ENCODE measurements around the gene TRIP4. TPM values are rescaled to one million over a fixed set of nuclear protein-coding genes. Genes with fewer than 3 reads are reported as not detected.
"Not testable (repeated sequence)": the region's sequence is repeated elsewhere in the genome, so short reads cannot be mapped to it uniquely, and the experiment has no call there.

Gene TRIP4
- polyA plus RNA-seq (2013, experiment 1 of 2; ENCODE audit: insufficient read length): 29.6 TPM
- polyA plus RNA-seq (2013, experiment 2 of 2; ENCODE audit: insufficient read length): 28.5 TPM

- peak; percentile 98 for DNase-seq
Observed at GRCh38 chr15:64387562-64388168, at the start of gene TRIP4. Gene TRIP4 (plus strand): TSS chr15:64387836. CDS start chr15:64387864, 28 bp downstream.

- no peak for DNase-seq
Observed at GRCh38 chr15:64340355-64340754, 47.3 kb upstream of the TRIP4 start.

DNA sequence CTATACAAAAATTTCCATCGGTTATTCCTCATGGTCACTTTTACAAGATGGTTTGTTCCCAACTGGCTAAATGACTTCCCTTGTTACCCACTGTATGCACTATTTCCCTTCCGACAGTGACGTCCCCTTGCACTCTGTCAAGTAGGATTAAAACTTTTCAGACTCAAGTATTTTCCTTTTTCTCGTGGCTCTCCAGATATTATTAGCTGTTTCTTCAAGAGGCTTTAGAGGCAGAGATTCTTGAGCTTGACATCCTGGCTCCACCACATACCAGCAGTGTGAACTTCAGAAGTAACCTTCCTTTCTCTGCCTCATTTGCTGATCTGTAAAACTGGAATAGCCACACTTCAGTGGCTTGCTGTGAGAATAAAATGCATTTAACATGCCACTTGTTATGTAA lies 45.7 kb upstream of the TRIP4 start:
- no peak for DNase-seq

GRCh38 chr15:64343222-64343621 lies 44.4 kb upstream of the TRIP4 start:
- peak; percentile 21 for DNase-seq

DNA sequence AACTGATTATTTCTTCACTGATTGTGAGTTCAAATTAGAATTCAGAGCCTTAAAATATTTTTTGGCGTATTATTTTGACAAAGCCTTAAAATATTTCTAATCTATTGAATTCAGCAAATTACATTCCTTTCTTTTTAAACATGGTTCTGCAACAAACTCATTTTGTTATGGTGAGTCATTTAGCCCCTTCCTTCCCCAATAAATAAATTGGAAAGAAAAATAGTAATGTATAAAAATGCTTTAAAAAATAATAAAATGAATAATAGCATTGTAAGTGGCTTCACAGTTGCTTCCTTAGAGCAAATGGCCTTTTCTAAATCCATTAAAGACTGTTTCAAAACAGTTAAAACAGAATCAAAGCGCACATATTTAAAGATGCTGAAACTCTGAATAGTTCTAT lies 43.8 kb upstream of the TRIP4 start:
- DNase-seq: peak; percentile 48

DNA sequence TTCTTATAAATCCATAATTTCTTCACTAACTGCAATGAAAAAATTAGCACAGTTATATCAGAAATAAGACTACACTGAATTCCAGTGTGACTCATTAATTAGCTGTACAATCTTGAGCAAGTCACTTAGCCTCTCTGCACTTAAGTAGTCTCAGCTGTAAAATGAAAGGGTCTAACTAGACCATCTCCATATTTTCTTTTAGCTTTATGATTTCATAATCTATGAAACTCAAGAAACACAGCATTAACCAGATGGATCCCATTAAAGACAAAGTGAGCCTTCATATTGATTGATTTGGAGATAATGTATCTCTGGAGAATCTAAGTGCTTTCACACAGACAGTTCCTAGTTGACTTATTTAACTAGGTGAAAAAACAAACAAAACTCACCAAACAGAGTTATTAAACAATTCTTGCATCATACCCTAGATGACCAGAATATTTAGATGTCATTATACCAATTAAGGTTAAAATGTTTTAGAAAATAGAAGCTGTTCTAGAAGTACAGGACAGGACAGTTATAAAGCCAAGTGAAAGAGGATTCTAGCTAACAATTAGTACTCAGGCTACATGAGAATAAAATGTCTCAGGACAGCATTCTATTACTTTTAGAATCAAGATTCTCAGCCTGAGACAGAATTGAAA lies 42.9 kb upstream of the TRIP4 start:
- DNase-seq: peak; percentile 66

DNA sequence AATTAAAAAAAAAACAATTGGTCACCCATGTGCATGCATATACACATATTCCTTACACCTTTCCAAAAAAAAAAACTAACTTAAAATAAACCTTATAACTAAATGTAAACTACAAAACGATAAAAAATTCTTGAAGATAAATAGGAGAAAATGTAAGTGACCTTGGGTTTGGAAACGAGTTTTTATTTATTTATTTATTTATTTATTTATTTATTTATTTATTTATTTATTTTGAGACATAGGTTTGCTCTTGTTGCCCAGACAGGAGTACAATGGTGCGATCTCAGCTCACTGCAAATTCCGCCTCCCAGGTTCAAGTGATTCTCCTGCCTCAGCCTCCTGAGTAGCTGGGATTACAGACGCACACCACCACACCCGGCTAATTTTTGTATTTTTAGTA lies 41.4 kb upstream of the TRIP4 start:
- not testable (repeated sequence) for DNase-seq

DNA sequence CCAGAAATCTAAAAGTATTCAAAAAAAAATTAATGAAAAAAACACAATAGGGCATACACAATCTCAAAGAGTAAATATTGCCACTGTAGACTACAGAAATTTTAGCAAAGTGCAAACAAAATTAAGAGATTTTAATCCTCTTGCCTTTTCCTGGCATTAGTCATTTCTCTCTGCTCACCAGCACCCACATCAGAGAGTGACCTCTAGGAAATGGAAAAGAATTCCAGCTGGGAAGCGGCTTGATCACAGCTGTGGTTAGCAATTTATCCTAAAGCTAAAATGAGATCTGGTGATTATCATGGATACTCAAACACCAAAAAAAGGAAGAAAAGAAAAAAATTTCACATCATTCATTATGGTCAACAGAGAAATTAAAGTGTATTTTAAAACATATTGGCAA lies 39.2 kb upstream of the TRIP4 start:
- peak; percentile 44 for DNase-seq

DNA sequence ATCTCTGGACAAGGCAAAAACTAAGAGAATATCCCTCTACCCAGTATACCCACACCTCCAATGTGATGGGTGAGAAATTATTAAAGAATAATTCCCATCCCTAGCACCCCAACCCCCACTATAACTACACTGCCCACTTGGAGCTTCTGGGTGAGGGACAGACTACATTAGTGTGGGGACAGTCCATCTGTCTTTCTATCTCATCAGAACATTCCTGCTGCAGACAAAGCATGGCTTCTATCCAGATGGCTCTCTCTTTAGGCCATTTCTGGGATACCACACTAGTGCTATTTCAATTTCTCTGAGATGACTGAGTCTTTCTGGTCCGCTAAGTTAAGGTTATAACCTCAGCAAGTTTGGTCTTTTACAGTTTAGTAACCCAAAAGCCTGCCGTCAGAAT lies 38.3 kb upstream of the TRIP4 start:
- DNase-seq: no peak

DNA sequence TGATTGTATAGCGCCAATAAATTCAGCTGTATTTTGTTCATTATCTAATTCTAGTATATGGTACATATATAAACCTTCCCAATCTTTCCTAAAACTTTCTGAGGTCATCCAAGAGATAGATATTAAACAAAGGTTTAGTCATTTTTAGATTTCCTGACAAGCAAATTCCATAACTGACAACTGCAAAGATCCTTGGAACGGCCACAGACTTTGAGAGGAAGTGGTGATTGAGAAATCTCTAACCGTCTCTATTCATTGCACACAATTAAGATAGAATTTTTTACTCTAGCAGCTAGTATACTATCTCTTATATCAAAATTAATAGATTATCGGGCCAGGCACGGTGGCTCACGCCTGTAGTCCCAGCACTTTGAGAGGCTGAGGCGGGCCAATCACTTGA lies 36.4 kb upstream of the TRIP4 start:
- DNase-seq: peak; percentile 39

DNA sequence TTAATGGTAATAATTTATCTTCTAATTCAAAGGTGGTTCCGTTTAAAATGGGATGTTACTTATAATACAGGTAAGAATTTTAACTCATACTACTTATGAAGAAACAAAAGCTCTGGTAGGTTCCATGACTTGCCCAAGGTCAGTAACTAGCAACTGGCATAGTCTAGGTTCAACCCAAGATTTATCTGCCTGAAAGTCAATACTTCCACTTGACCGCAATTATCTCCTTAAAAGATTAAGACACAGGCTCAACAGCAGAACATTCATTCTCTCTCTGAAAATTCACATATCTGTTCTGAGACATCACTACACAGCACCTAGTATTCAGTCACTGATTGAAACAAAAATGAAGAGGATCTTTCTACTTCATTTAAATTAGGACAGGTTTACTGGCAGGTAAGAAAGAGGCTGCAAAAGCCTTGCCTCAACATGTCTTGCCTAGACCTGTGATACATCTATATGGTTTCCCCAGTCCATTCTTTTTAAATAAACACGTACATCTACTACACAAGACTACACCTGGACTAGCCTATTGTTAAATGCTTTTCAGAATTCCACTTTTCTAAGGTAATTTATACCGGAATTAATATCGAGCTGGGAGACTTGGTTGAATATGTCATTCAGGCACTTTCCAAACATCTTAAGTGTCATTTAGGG lies 32.8 kb upstream of the TRIP4 start:
- DNase-seq: no peak

DNA sequence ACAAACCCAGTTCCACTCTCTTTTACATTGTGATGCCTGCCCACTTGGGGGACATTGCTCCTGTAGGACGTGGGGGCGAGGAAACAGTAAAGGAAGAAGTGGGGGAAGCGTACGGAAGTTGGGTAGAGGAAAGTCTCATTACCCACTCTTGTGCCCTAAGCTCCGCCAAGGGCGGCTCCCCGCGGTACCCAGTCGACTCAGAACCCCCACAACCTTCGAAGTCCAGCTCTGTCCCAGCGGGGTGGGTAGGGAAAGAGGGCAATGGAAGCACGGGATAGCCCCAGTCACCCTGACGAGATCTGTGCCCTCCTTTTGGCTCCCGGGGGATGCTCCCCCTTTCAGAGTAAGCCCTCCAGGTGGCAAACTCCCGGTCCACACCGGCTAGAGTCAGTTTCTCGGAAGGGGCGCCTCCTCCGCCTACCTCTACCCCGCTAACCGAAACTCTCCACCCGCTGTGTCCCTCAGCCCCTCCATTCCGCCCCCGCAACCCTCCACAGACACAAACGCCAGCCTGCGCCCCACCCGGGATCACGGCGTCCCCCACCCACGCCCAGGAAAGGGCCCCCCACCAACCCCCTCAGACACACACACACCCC lies 32.2 kb upstream of the TRIP4 start:
- no peak for DNase-seq

- DNase-seq: peak; percentile 99
Observed at GRCh38 chr15:64355944-64356709, 31.5 kb upstream of the TRIP4 start, which contains the start of gene CSNK1G1. Gene CSNK1G1 (minus strand): TSS chr15:64356173. CDS start chr15:64300499, 55,674 bp downstream.

- DNase-seq: no peak
Observed at GRCh38 chr15:64356710-64357040, 31.0 kb upstream of the TRIP4 start.

DNA sequence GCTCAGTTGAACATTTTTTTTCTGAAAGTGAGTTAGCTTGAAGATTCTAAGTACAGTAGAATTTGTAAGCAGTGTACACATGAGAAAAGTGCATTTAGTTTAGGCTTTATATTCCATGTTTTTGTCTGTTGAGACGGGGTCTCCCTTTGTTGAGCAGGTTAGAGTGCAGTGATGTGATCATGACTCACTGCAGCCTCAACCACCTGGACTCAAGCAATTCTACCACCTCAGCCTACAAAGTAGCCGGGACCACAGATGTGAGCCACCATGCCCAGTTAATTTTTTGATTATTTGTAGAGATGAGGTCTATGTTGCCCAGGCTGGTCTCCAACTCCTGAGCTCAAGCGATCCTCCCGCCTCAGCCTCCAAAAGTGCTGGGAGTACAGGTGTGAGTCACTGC lies 26.4 kb upstream of the TRIP4 start:
- no peak for DNase-seq

DNA sequence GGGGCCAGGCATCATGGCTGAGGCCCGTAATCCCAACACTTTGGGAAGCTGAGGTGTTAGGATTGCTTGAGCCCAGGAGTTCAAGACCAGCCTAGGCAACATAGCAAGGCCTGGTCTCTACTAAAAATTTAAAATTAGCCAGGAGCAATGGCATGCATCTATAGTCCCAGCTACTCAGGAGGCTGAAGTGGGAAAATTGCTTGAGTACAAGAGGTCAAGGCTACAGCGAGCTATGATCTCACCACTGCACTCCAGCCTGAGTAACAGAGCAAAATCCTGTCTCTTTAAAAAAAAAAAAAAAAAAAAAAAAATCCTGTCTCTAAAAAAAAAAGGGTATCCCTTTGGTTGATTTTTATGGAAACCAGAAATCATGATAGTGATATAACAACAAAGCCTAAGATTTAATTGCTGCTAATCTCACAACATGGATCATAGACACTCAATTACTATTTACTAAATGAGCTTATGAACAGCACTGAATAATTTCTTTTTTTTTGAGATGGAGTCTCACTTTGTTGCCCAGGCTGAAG lies 18.5 kb upstream of the TRIP4 start:
- no peak for DNase-seq

GRCh38 chr15:64371383-64371782 lies 16.3 kb upstream of the TRIP4 start:
- not testable (repeated sequence) for DNase-seq

DNA sequence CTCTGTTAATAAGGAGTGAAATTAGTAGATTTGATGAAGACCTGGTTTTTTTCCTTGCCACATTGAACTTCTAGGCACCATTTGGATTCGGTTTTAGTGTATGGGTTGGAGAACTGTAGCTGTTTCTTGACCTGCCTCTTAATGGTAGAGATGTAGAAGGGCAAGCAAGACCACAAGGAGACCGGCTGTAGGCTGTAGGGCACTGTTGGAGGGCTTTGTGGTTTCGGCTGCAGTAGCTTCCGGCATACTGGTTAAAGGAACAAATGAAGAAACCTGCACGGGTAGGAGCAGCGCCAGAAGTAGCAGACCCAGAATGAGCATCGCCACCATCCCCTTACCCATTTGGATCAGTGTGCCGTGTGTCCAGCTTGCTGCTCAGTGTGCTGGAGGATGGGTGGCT lies 14.3 kb upstream of the TRIP4 start:
- no peak for DNase-seq

DNA sequence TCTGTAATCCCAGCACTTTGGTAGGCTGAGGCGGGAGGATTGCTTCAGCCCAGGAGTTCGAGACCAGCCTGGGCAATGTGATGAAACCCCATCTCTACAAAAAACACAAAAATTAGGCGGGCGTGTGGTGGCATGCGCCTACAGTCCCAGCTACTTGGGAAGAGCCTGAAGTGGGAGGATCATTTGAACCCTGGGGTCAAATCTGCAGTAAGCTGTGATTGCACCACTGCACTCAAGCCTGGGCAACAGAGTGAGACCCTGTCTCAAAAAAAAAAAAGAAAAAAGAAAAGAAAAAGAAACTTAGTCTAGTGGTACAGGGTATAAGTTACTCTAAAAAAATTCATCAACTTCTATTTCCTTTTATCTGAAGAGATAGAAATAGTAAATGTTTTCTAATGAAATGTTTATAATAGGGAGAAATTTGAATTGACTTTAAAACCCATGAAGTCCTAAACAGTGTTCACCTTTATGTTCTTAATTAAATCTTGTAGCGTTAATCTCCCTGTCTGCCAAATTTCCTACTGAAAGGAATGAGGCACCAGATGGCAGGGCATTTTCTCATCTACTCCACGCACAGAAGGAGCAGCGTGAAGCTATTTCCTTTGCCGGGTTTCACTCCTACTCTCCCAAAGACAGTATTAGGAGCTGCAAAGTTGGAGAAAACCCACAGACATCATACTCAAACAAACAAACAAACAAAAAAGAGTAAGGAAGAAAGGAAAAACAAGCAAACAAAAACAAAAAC lies 8.2 kb upstream of the TRIP4 start:
- DNase-seq: peak; percentile 12

GRCh38 chr15:64380130-64380870 lies 7.3 kb upstream of the TRIP4 start:
- not testable (repeated sequence) for DNase-seq

Data from fibroblast of skin of scalp (primary cell).